Smooth muscle cell (in vitro differentiated cells): ENCODE results near the gene DGKB. TPM values are rescaled to one million over a fixed set of nuclear protein-coding genes. Genes with fewer than 3 reads are reported as not detected.

Experiments
- DNase-seq: peaks from one replicate; lab custom pipeline; 2025; ENCODE audit not compliant: unreplicated experiment; lab: John Stamatoyannopoulos, UW
- H2AFZ ChIP-seq: fragments of 200-600 bp; sonication (generic); 2 replicates; pipeline ENCODE4 v1.6.0; 2016; ENCODE audit warnings: antibody characterized with exemption, low read depth, mild to moderate bottlenecking
- H3F3A ChIP-seq: fragments of 200-600 bp; sonication (generic); 2 replicates; pipeline ENCODE4 v1.6.0; 2017; ENCODE audit warnings: antibody characterized with exemption, low read depth
- H3K27ac ChIP-seq: fragments of 200-600 bp; sonication (generic); 2 replicates; pipeline ENCODE4 v1.5.1; 2016; ENCODE audit warnings: low read depth, mild to moderate bottlenecking
- H3K27me3 ChIP-seq: fragments of 200-600 bp; sonication (generic); 2 replicates; pipeline ENCODE4 v1.6.1; 2016; ENCODE audit warnings: low read depth, mild to moderate bottlenecking
- H3K36me3 ChIP-seq: fragments of 200-600 bp; sonication (generic); 2 replicates; pipeline ENCODE4 v1.5.1; 2016; ENCODE audit warnings: low read depth
- H3K4me1 ChIP-seq: fragments of 200-600 bp; sonication (generic); 2 replicates; pipeline ENCODE4 v1.5.1; 2016; ENCODE audit warnings: low read depth
- H3K4me2 ChIP-seq: fragments of 200-600 bp; sonication (generic); 2 replicates; pipeline ENCODE4 v1.6.0; 2016; ENCODE audit warnings: mild to moderate bottlenecking
- H3K4me3 ChIP-seq: fragments of 200-600 bp; sonication (generic); 2 replicates; pipeline ENCODE4 v1.5.1; 2016; ENCODE audit warnings: mild to moderate bottlenecking
- H3K79me2 ChIP-seq: fragments of 200-600 bp; sonication (generic); 2 replicates; pipeline ENCODE4 v1.6.0; 2016; ENCODE audit warnings: low read depth, mild to moderate bottlenecking
- H3K9ac ChIP-seq: fragments of 200-600 bp; sonication (generic); 2 replicates; pipeline ENCODE4 v1.6.0; 2016; ENCODE audit warnings: low read depth
- H3K9me3 ChIP-seq: fragments of 200-600 bp; sonication (generic); replicated peaks from 2 replicates; pipeline ENCODE4 v1.5.1; 2016; ENCODE audit warnings: low read depth
- H4K20me1 ChIP-seq: fragments of 200-600 bp; sonication (generic); 2 replicates; pipeline ENCODE4 v1.6.0; 2016; ENCODE audit warnings: low read depth
- WGBS: methylation state at CpG from one replicate; pipeline ENCODE4 v1.1.7; 2016; ENCODE audit warnings: low lambda C conversion rate; 5-methylcytosine and 5-hydroxymethylcytosine counted together
- polyA plus RNA-seq: library from polyadenylated mRNA; unstranded; fragments of >200 nt; fragmentation: Nextera tagmentation; extraction: Ambion mirVana; gene quantifications from 2 replicates; pipeline ENCODE4 v1.2.1, GENCODE V29; 2016
- total RNA-seq: library from RNA; depleted of rRNA; stranded (reverse); fragments of >200 nt; gene quantifications from 2 replicates; pipeline ENCODE4 v1.2.3, GENCODE V29; 2014
- TF ChIP-seq, protein P1 (sequence below): fragments of 200-600 bp; sonication (generic); IDR thresholded peaks from 2 replicates; pipeline ENCODE4 v1.5.1; 2017; ENCODE audit warnings: borderline replicate concordance, mild to moderate bottlenecking, antibody characterized with exemption; ENCODE audit not compliant: insufficient read depth, poor library complexity, severe bottlenecking

Gene DGKB
- total and polyA plus RNA-seq, 2 experiments from 2014 or later: not detected

- DNase-seq: no peak
- H3K79me2 ChIP-seq: no peaks in the 10 kb centered on the region
- no peak overlapping the region for H3K4me3 ChIP-seq
- H3K9ac ChIP-seq: no peak overlapping the region
- H3K9me3 ChIP-seq: no peaks in the 10 kb centered on the region
- TF ChIP-seq, protein P1, sequence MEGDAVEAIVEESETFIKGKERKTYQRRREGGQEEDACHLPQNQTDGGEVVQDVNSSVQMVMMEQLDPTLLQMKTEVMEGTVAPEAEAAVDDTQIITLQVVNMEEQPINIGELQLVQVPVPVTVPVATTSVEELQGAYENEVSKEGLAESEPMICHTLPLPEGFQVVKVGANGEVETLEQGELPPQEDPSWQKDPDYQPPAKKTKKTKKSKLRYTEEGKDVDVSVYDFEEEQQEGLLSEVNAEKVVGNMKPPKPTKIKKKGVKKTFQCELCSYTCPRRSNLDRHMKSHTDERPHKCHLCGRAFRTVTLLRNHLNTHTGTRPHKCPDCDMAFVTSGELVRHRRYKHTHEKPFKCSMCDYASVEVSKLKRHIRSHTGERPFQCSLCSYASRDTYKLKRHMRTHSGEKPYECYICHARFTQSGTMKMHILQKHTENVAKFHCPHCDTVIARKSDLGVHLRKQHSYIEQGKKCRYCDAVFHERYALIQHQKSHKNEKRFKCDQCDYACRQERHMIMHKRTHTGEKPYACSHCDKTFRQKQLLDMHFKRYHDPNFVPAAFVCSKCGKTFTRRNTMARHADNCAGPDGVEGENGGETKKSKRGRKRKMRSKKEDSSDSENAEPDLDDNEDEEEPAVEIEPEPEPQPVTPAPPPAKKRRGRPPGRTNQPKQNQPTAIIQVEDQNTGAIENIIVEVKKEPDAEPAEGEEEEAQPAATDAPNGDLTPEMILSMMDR: no peak
- 87% methylated on average over 6 of the region's 6 CpGs for WGBS
- H4K20me1 ChIP-seq: no peaks in the 10 kb centered on the region
- H3K4me1 ChIP-seq: no peaks in the 10 kb centered on the region
- H3F3A ChIP-seq: no peaks in the 10 kb centered on the region
- H2AFZ ChIP-seq: no peak overlapping the region
- H3K4me2 ChIP-seq: no peak overlapping the region
- H3K27ac ChIP-seq: no peak overlapping the region
- no peaks in the 10 kb centered on the region for H3K36me3 ChIP-seq
- no peaks in the 10 kb centered on the region for H3K27me3 ChIP-seq
Observed at GRCh38 chr7:14871880-14872279, 30.7 kb downstream of the DGKB start.

DNA sequence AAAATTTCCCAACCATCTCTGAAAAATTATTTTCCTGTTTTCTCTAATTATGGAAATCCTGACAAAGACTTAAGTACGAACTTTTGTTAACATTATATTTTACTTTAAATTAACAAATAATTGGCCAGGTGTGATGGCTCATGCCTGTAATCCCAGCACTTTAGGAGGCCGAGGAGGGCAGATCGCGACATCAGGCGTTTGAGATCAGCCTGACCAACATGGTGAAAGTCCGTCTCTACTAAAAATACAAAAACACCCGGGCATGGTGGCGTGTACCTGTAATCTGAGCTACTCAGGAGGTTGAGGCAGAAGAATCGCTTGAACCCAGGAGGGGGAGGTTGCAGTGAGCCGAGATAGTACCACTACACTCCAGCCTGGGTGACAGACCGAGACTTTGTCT lies 32.2 kb downstream of the DGKB start:
- Histone ChIP-seq H3K79me2 (no peaks in the 10 kb centered on the region), H3K4me1 (no peaks in the 10 kb centered on the region), H3F3A (no peaks in the 10 kb centered on the region), H3K4me2 (no peak overlapping the region), H3K27ac (no peak overlapping the region), H3K36me3 (no peaks in the 10 kb centered on the region), H3K9ac (no peak overlapping the region), H4K20me1 (no peaks in the 10 kb centered on the region), H2AFZ (no peak overlapping the region), H3K4me3 (no peak overlapping the region), H3K27me3 (no peaks in the 10 kb centered on the region), H3K9me3 (no peaks in the 10 kb centered on the region)
- WGBS: 91% methylated on average over 11 of the region's 11 CpGs
- no peak for DNase-seq
- TF ChIP-seq, protein P1: no peak

GRCh38 chr7:14868937-14869336 lies 33.6 kb downstream of the DGKB start:
- Histone ChIP-seq H3K79me2 (no peaks in the 10 kb centered on the region), H3K9me3 (no peaks in the 10 kb centered on the region), H3K9ac (no peak overlapping the region), H3K36me3 (no peaks in the 10 kb centered on the region), H3K4me3 (no peak overlapping the region), H3F3A (no peaks in the 10 kb centered on the region), H2AFZ (no peak overlapping the region), H3K4me1 (no peaks in the 10 kb centered on the region), H4K20me1 (no peaks in the 10 kb centered on the region), H3K4me2 (no peak overlapping the region), H3K27me3 (no peaks in the 10 kb centered on the region), H3K27ac (no peak overlapping the region)
- TF ChIP-seq, protein P1: no peak
- no peak for DNase-seq

DNA sequence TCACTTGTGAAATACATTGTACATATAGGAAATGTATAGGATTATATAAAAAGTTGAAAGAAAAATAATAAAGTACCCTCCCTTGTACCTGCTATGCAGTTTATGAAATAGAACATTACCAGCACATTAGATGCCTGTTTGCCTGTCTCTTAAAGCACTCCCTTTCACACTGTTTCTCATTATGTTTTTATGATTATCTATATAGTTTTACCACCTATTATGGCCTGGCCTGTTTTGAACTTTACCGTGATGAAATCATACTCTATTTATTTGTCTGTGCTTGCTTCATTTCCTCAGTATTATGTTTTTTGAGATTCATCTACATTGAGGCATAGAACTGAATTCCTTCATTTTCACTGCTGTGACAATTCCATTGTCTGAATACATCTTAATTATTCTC lies 41.1 kb downstream of the DGKB start:
- Histone ChIP-seq H3K9ac (no peak overlapping the region), H3K27me3 (no peaks in the 10 kb centered on the region), H4K20me1 (no peaks in the 10 kb centered on the region), H3K4me1 (no peaks in the 10 kb centered on the region), H3K79me2 (no peaks in the 10 kb centered on the region), H3K4me2 (no peak overlapping the region), H3K27ac (no peak overlapping the region), H3K9me3 (no peaks in the 10 kb centered on the region), H3K4me3 (no peak overlapping the region), H3K36me3 (no peaks in the 10 kb centered on the region), H2AFZ (no peak overlapping the region), H3F3A (no peaks in the 10 kb centered on the region)
- WGBS: 91% methylated on average over 1 of the region's 1 CpG
- TF ChIP-seq, protein P1: no peak
- DNase-seq: no peak
